ENCODE measurements around the gene USP17L17. TPM values are rescaled to one million over a fixed set of nuclear protein-coding genes. Genes with fewer than 3 reads are reported as not detected.
A peak's percentile ranks its signal among the peaks of the same experiment; 100 is the strongest.
"Not testable (repeated sequence)": the region's sequence is repeated elsewhere in the genome, so short reads cannot be mapped to it uniquely, and the experiment has no call there.

The USP17L17 gene
- total and polyA plus RNA-seq, 7 donors: not detected

- H3K27me3 ChIP-seq; H3K9me3 ChIP-seq; H3K27ac ChIP-seq; H3K4me3 ChIP-seq; DNase-seq; intact Hi-C loops (cut with DNase I); H3K36me3 ChIP-seq; H3K4me1 ChIP-seq: not testable (repeated sequence)
- no CpG with 5 or more reads among the region's 13 CpGs for WGBS, 2 donors
Observed at GRCh38 chr4:9262572-9262971, 18.9 kb downstream of the USP17L17 start, which contains the start of gene USP17L21. USP17L21 (plus strand) TSS chr4:9262872; CDS start chr4:9262872, 0 bp downstream.

- H3K4me3 ChIP-seq; H3K9me3 ChIP-seq; H3K27me3 ChIP-seq; H3K36me3 ChIP-seq; DNase-seq; H3K27ac ChIP-seq; H3K4me1 ChIP-seq; intact Hi-C loops (cut with DNase I): not testable (repeated sequence)
- WGBS, 2 donors: no CpG with 5 or more reads among the region's 15 CpGs
Observed at GRCh38 chr4:9267319-9267718, 23.6 kb downstream of the USP17L17 start, which contains the start of gene USP17L22. USP17L22 (plus strand) TSS chr4:9267619; CDS start chr4:9267619, 0 bp downstream.

GRCh38 chr4:9271719-9272118, 28.0 kb downstream of the USP17L17 start:
- H3K4me1 ChIP-seq; H3K36me3 ChIP-seq; intact Hi-C loops (cut with DNase I); H3K27me3 ChIP-seq; H3K9me3 ChIP-seq; H3K27ac ChIP-seq; H3K4me3 ChIP-seq: not testable (repeated sequence)
- 87 to 88% methylated on average over 5 of the region's 10 CpGs for WGBS, 2 donors
- peak; percentile 87 for DNase-seq

Other genes with a start within 250 kb of the USP17L17 start
- not detected for gene FAM90A26, start 73.5 kb upstream of the USP17L17 start, total RNA-seq
- gene FAM90A26, start 73.5 kb upstream of the USP17L17 start, polyA plus RNA-seq: not detected
- not detected for gene USP17L10, start 33.2 kb upstream of the USP17L17 start, total RNA-seq
- gene USP17L10, start 33.2 kb upstream of the USP17L17 start, polyA plus RNA-seq: not detected
- not detected for gene USP17L11, start 28.5 kb upstream of the USP17L17 start, total RNA-seq
- gene USP17L11, start 28.5 kb upstream of the USP17L17 start, polyA plus RNA-seq: not detected
- gene USP17L12, start 23.7 kb upstream of the USP17L17 start, total RNA-seq: not detected
- not detected for gene USP17L12, start 23.7 kb upstream of the USP17L17 start, polyA plus RNA-seq
- not detected for gene USP17L13, start 19.0 kb upstream of the USP17L17 start, total RNA-seq
- gene USP17L13, start 19.0 kb upstream of the USP17L17 start, polyA plus RNA-seq: not detected
- not detected for gene USP17L15, start 9.5 kb upstream of the USP17L17 start, total RNA-seq
- gene USP17L15, start 9.5 kb upstream of the USP17L17 start, polyA plus RNA-seq: not detected
- not detected for gene USP17L18, start 4.8 kb downstream of the USP17L17 start, total RNA-seq
- not detected for gene USP17L18, start 4.8 kb downstream of the USP17L17 start, polyA plus RNA-seq
- gene USP17L19, start 9.5 kb downstream of the USP17L17 start, total RNA-seq: not detected
- not detected for gene USP17L19, start 9.5 kb downstream of the USP17L17 start, polyA plus RNA-seq
- not detected for gene USP17L20, start 14.2 kb downstream of the USP17L17 start, total RNA-seq
- gene USP17L20, start 14.2 kb downstream of the USP17L17 start, polyA plus RNA-seq: not detected
- gene USP17L21, start 19.0 kb downstream of the USP17L17 start, total RNA-seq: not detected
- gene USP17L21, start 19.0 kb downstream of the USP17L17 start, polyA plus RNA-seq: not detected
- not detected for gene USP17L22, start 23.7 kb downstream of the USP17L17 start, total RNA-seq
- gene USP17L22, start 23.7 kb downstream of the USP17L17 start, polyA plus RNA-seq: not detected
- not detected for gene USP17L24, start 81.3 kb downstream of the USP17L17 start, total RNA-seq
- not detected for gene USP17L24, start 81.3 kb downstream of the USP17L17 start, polyA plus RNA-seq
- not detected for gene USP17L25, start 86.0 kb downstream of the USP17L17 start, total RNA-seq
- not detected for gene USP17L25, start 86.0 kb downstream of the USP17L17 start, polyA plus RNA-seq
- not detected for gene USP17L26, start 90.8 kb downstream of the USP17L17 start, total RNA-seq
- not detected for gene USP17L26, start 90.8 kb downstream of the USP17L17 start, polyA plus RNA-seq
- gene USP17L5, start 95.5 kb downstream of the USP17L17 start, total RNA-seq: not detected
- gene USP17L5, start 95.5 kb downstream of the USP17L17 start, polyA plus RNA-seq: not detected
- not detected for gene USP17L27, start 100.3 kb downstream of the USP17L17 start, total RNA-seq
- not detected for gene USP17L27, start 100.3 kb downstream of the USP17L17 start, polyA plus RNA-seq
- not detected for gene USP17L28, start 105.0 kb downstream of the USP17L17 start, total RNA-seq
- not detected for gene USP17L28, start 105.0 kb downstream of the USP17L17 start, polyA plus RNA-seq
- gene USP17L29, start 109.8 kb downstream of the USP17L17 start, total RNA-seq: not detected
- not detected for gene USP17L29, start 109.8 kb downstream of the USP17L17 start, polyA plus RNA-seq
- gene USP17L30, start 119.2 kb downstream of the USP17L17 start, total RNA-seq: not detected
- gene USP17L30, start 119.2 kb downstream of the USP17L17 start, polyA plus RNA-seq: not detected
- gene DEFB131A, start 200.5 kb downstream of the USP17L17 start, total RNA-seq: not detected
- gene DEFB131A, start 200.5 kb downstream of the USP17L17 start, polyA plus RNA-seq: not detected